ENCODE data around the gene CAPN9. TPM values are rescaled to one million over a fixed set of nuclear protein-coding genes. Genes with fewer than 3 reads are reported as not detected.
"Not testable (repeated sequence)": the region's sequence is repeated elsewhere in the genome, so short reads cannot be mapped to it uniquely, and the experiment has no call there.

CAPN9 gene, protein sequence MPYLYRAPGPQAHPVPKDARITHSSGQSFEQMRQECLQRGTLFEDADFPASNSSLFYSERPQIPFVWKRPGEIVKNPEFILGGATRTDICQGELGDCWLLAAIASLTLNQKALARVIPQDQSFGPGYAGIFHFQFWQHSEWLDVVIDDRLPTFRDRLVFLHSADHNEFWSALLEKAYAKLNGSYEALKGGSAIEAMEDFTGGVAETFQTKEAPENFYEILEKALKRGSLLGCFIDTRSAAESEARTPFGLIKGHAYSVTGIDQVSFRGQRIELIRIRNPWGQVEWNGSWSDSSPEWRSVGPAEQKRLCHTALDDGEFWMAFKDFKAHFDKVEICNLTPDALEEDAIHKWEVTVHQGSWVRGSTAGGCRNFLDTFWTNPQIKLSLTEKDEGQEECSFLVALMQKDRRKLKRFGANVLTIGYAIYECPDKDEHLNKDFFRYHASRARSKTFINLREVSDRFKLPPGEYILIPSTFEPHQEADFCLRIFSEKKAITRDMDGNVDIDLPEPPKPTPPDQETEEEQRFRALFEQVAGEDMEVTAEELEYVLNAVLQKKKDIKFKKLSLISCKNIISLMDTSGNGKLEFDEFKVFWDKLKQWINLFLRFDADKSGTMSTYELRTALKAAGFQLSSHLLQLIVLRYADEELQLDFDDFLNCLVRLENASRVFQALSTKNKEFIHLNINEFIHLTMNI
- 10 to 100 TPM; 46.3 to 53.6 TPM for total RNA-seq
- long read RNA-seq, transcript CAPN9-201 (20 exons, 2,362 nt), result major isoform, 62 of 109 reads
- long read RNA-seq, transcript CAPN9-202 (19 exons, 2,484 nt), result minor isoform, 12 of 109 reads
- long read RNA-seq, partial matches to known transcripts, result 10 of 109 reads
- long read RNA-seq, other reads (novel, unspliced or antisense), result 21 of 109 reads

DNA sequence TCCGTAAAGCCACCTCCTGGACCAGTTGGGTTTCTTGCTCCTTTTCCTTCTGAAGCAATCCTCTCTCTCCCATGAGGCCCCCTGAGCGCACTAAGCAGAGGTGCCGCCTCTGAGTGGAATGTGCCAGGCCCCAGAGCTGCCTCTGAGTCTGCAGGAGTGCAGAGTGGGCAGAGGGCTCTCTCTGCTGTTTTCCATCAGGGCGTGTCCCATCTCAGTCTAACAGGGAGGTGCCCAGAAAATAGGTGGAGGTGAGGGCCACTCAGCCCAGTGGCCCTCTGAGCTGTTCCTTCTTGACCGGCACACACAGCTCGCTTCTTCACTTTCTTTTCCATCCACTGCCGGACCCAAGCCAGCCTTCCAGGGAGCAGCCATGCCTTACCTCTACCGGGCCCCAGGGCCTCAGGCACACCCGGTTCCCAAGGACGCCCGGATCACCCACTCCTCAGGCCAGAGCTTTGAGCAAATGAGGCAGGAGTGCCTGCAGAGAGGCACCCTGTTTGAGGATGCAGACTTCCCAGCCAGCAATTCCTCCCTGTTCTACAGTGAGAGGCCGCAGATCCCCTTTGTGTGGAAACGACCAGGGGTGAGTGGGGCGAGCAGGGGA is at the start of gene CAPN9:
Gene CAPN9 (plus strand): TSS at position 262 of the 604 bp plus-strand sequence. CDS start 109 bp downstream, at position 371.
- DNase-seq (peak in 1 of 2 donors; percentile 65), ATAC-seq (peak; percentile 50)
- intact Hi-C loops (cut with DNase I, micrococcal nuclease), result no loop called here

DNA sequence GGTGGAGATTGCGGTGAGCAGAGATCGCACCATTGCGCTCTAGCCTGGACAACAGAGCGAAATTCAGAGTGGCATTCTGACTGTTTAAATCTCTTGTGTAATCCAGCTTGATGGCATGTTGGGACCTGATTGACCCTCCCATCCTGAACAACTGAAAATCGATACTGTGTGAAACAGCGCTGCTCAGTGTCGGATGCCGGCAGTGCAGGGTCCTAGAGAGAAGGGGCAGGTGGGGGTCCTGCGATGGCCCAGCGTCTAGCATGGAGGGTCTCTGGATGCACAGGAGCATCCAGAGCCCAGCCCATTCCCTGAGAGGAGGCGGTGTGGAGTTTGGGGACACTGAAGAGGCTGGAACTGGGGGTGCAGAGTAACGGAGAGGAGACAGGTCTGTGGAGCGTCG is 49.1 kb upstream of the CAPN9 start:
- ATAC-seq (no peak), DNase-seq (no peak)
- intact Hi-C loops (cut with DNase I, micrococcal nuclease), result no loop called here

DNA sequence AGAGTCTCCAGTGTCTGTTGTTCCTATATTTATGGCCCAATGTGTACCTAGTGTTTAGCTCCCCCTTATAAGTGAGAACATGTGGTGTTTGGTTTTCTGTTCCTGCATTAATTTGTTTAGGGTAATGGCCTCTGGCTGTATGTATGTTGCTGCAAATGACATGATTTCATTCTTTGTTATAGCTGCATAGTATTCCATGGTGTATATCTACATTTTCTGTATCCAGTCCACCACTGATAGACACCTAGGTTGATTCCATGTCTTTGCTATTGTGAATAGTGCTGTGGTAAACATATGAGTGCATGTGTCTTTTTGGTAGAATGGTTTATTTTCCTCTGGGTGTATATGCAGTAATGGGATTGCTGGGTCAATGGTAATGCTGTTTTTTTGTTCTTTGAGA is 48.2 kb upstream of the CAPN9 start:
- DNase-seq; ATAC-seq; intact Hi-C loops (cut with DNase I, micrococcal nuclease): not testable (repeated sequence)

DNA sequence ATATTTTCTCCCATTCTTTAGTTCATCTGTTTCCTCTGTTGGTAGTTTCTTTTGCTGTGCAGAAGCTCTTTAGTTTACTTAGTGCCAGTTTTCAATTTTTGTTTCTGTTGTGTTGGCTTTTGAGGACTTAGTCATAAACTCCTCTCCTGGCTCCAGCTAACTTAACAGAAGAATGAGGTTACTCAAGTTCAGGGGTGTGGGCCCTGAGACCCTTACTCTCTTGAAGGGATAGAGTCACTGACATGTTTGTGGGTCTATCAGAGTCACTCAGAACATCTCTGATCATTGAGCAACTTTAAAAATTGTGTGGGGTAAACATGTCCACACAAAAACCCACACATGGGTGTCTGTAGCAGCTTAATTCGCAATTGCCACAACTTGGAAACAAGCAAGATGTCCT is 47.5 kb upstream of the CAPN9 start:
- no peak for ATAC-seq
- intact Hi-C loops (cut with DNase I, micrococcal nuclease), result no loop called here
- DNase-seq, result no peak

DNA sequence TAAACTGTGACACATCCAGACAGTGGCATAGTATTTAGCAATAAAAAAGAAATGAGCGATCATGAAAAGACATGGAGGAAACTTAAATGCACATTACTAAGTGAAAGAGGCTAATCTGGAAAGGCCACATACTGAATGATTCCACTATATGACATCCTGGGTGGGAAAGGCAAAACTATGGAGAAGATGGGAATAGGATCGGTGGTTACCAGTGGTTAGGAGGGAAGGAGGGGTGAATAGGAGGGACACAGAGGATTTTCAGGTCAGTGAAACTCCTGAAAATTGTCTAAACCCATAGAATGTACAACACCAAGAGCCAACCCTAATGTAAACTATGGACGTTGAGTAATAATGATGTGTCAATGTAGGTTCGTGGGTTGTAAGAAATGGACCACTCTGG is 47.1 kb upstream of the CAPN9 start:
- intact Hi-C loops (cut with DNase I, micrococcal nuclease), result no loop called here
- no peak for ATAC-seq

DNA sequence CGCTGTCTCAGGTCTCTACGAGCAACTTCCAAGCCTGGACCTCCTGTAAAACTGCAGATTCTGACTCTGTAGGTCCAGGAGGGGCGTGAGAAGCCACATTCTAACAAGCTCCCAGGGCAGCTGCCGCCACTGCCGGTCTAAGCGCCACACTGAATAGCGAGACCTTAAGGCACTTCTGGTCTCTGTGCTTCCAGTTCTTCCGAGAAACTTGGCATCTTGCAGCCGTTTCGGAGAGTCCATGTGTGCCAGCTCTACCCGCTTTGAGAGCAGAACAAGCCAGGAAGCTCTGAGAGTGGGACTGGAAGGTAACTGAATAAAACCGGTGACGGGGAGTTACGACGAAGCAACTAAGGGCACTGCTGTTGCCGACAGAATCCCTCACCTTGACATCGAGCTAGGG is 45.8 kb upstream of the CAPN9 start:
- intact Hi-C loops (cut with DNase I, micrococcal nuclease), result no loop called here
- DNase-seq (no peak), ATAC-seq (no peak)

More for the DNA sequence above, 47.1 kb upstream of the CAPN9 start:
- no peak for DNase-seq

DNA sequence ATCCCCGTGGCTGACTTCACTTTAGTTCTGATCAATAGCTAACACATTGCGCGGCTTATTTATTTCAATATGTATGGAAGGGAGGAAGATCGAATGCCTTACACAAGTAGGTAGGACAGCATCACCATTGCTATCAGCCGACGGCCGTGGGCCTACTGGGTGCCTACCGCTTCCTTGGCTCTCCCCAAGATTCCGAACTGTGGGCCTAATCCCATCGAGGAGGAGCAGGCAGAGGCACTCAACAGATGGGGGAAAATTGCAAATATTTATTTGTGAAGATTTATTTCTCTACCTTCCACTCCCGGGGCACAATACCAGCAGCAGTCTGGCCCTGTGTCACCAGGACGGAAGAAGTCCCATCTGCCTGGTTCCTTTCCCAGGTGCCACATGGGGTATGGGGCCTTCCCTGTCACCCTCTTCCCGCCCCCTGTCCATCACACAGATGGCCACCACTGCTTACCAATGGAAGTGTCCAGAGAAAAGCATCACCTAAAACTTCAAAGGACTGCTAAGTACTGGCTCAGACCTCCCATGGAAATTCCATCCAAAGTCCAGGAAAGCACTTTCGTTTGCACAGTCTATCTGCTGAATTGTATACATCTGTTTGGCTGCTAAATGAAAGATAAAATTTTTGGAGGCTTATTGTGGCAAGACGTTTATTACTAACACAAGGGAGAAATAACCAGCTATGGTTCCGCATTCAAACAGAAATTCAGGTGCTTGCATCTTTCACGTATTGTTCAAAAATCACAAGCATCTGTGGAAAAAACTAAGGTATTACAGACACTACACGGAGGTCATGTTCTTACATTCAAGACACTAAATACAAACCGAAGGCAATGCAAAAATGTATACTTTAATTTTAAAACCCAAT is 45.1 kb upstream of the CAPN9 start:
- ATAC-seq, result no peak
- DNase-seq, result no peak
- intact Hi-C loops (cut with DNase I, micrococcal nuclease), result no loop called here

DNA sequence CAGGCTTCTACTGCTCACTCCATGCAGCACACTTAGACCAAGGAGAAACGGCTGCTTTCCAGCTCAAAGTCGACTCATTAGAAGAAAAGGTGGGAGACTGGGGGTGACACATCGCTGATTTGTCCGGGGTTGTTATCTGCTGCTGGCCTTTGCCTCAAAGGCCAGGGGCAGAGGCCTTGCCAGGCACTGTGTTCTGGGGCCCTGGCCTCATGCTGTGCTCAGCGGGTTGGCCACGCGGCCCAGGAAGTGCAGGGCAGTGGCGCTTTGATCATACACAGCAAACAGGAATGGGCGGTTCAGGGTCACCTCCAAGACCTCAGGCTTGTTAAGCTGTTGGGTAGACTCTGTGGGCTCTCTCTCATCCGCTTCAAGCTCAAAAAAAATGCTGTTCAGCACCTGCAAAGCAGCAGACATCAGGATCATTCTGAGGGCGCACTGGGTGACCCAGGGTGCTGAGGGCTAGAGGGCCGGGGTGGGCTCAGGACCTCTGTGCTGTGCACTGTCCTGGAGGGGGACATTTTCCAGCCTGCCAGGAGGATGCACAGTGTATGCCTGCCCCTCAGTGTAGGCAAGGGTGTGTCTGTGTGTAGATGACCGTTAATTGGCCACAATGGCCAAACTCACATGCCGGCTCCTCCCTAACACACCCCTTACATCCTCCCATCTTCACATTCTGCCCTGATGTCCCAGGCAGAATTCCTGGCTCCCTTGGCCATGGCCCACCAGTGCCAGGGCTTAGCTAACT is 44.1 kb upstream of the CAPN9 start:
- ATAC-seq (no peak), DNase-seq (no peak)
- intact Hi-C loops (cut with DNase I, micrococcal nuclease), result no loop called here

DNA sequence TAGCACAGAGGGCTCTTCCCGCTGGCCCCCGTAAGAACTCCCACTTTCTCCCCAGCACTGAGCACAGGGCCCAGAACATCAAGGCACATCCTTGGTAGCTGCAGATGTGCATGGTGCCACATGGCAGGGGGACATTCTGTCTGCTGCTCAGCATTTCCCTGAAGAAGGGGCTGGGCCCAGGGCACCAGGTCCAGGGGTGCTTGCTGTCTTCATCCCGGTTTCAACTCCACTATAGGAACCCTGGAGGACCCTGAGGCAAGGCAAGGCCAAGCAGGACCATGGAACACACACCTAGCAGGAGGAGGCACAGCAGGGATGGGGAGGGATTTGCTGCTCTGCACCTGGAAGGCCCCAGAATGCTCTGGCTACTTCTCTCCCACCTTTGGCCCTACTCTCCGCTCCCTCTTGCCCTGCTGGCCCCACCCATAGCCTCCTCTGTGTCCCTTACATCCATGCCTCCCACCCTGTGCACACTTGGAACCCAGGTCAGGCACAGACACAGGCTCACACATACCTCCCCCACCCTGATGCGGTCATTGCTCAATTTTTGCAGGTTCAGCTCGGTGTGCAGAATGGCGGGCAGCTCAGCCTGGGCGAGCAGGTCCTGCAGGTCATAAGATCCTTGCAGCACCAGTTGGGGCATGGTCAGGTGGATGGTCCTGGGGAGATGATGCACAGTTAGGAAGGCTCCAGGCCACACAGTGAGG is 43.4 kb upstream of the CAPN9 start:
- ATAC-seq (no peak), DNase-seq (no peak)
- intact Hi-C loops (cut with DNase I, micrococcal nuclease), result no loop called here

DNA sequence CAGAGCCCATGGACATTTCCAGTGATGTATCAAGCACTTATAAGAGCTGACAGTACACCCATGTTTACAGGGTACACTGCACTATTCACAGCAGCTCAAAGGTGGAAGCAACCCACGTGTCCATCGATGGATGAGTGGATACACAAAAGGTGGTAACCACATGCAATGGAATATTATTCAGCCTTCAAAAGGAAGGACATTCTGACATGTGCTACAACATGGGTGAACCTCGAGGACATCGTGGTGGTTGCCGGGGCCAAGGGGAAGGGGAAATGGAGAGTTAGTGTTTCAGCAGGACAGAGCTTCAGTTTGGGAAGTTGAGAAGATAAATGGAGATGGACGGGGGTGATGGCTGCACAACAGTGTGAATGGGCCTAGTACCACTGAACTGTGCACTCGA is 42.4 kb upstream of the CAPN9 start:
- no peak for ATAC-seq
- no peak for DNase-seq
- intact Hi-C loops (cut with DNase I, micrococcal nuclease), result no loop called here

DNA sequence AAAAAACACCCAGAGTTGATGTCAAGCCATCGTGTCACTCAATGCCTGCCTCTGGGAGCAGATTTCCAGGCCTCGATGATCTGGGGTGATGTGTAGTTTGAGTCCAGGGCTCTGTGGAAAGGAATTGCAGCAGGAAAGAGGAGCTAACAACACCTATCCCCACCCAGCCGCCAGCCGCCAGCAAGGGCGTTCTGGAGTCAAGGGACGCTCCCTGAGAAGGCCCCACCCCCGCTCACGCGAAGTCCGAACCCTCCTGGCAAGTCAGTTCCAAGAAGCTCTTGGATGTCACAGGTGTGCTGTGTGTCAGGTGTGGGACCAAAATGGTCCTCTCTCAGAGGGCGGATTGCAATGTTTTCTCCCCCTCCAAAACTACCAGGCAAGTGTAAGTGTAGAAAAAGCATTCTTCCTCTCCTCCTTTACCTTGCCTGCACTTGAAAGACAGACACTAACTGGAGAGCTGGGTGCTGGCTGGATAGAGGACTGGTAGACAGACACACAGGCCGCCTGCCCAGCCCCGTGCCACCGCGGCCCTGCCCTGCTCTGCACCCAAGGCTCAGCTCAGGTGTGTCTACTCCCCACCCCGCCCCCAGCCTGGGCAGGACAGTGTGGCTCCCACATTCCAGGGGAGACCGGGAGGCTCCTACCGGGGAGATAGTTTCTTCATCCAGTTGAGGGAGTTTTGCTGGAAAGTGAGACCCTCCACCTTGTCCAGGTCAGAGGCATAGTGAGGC is 41.7 kb upstream of the CAPN9 start:
- peak; percentile 68 for ATAC-seq
- DNase-seq, result peak; percentile 71 to 73
- intact Hi-C loops (cut with DNase I, micrococcal nuclease), result no loop called here

DNA sequence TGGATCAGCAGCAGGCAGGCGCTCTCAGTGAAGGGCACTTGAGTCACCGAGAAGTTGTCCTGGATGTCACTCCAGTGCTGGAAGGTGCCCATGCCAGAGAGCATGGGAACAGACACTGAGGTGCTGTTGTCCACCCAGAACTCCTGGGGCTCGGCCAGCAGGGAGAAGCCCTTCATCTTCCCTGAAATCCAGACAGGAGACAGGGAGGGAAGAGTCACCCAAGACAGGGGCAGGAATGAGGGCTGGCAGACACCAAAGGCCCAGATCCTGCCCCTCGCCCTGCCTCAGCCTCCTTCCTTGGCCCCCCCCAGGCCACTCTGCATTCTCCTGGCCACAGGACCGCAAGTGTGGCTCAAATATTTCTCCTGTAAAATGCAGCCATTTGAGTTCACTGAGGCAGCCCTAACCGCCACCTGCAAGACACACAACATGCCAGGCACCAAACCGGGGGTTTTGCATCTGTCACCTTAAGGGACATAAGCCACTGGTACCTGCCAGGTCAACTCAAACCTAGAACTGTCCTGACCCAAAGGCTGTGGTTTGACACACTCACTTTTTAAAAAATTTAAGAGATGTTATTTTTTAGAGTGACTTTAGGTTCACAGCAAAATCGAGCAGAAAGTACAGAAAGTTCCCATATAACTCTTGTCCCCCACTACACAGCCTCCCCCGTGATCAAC is 41.0 kb upstream of the CAPN9 start:
- intact Hi-C loops (cut with DNase I, micrococcal nuclease), result no loop called here
- DNase-seq, result no peak
- ATAC-seq, result no peak

DNA sequence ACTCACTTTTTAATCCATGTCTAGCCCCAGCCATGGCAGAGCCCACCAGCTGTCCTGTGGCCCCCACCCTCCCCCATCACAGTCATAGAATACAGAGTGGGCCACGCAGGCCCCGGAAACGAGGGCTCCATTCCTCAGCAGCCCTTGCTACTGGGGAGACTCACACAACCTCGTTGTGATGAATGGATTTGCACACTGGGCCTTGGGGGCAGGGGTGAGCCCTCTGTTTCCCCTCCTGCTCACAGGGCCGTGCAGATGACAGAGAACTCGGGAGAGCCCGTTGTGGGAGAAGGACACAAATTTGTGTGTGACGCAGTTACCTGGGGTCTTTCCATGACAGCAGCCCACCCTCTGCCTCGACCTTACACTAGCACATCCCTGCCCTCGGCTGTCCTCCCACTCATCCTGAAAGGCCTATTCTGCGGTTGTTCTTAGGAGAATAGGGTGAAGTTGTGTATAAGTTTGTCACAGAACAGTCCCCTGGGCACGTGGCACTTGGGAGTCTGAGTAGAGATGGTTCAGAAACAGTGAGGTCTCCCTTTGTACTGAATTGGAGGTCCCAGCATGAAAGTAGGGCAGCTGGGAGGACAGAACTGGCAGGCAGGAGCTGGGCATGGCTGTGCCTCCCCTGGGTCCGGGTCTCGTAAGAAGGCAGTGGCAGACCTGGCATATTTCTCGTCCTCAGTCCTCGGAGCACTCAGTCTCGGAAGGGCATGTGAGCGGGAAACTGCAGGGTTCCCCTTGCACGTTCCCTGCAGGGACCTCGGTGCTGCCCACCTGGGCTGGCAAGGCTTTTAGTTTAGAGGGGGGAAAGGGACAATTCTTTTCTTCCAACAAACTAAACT is 40.1 kb upstream of the CAPN9 start:
- ATAC-seq (no peak), DNase-seq (no peak)
- intact Hi-C loops (cut with DNase I, micrococcal nuclease), result no loop called here

DNA sequence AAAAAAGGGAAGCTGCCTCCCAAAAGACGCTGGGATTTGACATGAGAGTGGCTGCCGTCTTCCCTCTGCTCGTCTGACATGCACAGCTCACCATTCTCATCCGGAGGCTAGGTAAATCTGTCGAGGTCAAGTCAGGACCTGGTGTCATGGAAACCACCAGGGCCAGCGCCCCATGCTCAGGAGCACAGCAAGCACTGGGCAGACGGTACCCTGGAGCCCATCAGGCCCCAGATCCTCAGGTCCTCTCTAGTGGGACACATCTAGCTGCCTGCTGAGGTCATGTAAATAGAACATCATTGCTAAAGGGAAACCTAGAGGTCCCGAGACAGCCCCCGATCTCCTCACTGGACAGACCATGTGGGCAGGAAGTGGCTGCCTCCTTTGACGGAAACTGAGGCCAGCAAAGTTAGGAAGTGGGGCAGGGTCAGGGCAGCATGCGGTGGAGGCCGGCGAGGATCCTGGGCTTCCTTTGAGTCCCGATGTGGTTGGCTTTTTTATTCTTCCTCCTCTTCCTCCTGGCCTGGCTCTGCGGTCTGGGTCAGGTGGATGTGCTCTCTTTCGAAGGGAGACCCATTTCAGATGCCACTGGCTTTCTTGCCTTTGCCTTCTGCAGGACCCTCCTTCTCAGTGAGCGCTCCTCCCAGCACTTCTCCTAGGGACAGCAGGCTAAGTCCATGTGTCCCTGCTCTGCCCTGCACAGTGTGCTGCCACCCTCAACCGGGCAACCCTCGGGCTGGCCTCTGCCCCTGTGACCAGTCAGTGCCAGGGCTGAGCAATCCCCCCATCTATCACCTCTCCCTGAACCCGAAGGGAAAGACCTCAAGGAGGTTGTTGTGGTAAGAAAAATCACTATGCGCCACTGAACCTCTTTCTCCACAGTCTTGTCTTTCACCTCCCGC is 39.2 kb upstream of the CAPN9 start:
- ATAC-seq (peak; percentile 1), DNase-seq (no peak)
- intact Hi-C loops (cut with DNase I, micrococcal nuclease), result no loop called here

Measured in left colon (tissue), 2 donors.